ENCODE measurements around the gene SCFD2.

- TF ChIP-seq ZNF274 (IDR thresholded peaks at IDR 0.05; ENCODE audit: low read depth, low read length), result no peak
- no peak for TF ChIP-seq SUZ12 (IDR thresholded peaks at IDR 0.05; ENCODE audit: extremely low read depth, insufficient read depth, insufficient read length)
- TF ChIP-seq YY1 (IDR thresholded peaks at IDR 0.05; ENCODE audit: insufficient read depth, insufficient read length), result no peak
These were observed 244.5 kb downstream of the SCFD2 start for GRCh38 chr4:53121264-53121865.
